NCI-H2171 treated with DMSO at 0.1 percent for 48 hours (cell line): ENCODE measurements around the gene COL18A1.
"Not testable (repeated sequence)": the region's sequence is repeated elsewhere in the genome, so short reads cannot be mapped to it uniquely, and the experiment has no call there.

Experiments
- DNase-seq: peaks from one replicate; lab custom pipeline; 2025; lab: John Stamatoyannopoulos, UW

COL18A1 gene

DNA sequence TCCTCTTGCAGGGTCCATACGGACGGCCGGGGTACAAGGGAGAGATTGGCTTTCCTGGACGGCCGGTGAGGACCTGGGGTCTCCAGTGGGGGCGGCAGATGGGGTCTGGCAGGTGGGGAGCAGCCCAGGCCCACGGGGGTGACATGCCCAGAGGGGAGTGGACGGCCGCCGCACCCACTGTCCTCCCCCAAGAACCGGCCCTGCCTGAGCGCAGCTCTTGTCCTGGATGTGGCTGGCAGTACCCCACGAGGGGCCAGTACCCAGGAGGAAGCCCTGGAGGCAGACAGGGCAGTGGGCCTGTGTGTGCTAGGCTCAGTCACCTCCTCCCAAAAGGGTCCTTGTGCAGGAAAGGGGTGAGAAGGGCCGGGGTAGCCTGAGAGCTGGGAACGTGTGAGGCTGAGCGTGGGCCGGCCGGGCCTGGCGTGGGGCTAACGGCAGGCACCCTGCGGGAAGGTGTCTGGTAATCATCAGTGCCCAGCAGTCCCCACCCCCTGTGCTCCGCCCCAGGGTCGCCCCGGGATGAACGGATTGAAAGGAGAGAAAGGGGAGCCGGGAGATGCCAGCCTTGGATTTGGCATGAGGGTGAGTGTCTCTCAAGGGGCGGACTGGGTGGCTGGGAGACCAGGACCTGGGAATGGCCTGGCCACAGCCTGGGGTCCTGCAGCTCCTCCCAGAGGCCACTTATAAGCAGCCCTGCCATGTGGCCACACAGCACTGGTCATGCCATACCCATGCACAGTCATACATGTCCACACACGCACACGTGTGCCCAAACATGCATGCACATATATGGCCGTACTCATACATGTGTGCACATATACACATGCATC is 90.1 kb downstream of the COL18A1 start:
- DNase-seq = no peak

GRCh38 chr21:45496151-45496967 is 91.4 kb downstream of the COL18A1 start:
- no peak for DNase-seq

DNA sequence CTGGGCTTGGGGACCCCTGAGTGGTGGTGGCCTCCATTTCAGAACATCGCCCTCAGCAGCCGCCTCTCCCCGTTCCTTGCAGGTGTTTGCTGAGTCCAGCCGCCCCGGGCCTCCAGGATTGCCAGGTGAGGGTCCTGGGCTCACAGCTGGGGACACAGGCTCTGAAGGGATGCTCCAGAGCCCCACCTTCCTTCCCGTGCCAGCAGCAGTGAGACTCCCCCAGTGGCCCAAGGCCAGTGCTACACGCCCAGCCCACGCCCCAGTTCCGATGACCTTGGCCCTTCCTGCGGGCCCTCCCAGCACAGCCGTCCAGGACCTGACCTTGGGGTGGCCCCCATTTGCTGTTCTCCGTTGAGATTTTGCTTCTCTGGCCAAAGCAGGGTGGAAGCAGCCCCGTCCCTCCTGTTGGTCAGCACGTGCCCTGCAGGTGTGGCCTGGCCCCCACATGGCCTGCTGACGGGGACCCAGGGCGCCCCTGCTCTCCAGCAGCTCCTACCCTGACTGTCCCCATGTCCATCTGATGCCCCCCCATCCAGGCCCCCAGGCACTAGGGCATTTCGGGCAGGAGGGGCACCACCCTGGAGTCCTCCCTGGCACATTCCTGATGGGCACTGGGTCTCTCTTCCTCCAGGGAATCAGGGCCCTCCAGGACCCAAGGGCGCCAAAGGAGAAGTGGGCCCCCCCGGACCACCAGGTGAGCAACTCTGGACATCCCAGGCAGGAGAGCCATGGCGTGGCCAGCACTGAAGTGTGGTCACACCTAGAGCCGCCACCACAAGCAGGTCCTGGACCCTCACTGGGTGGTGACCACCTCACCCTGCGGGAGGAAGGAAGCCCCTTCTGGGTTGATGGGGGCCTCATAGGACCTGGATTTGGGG is 92.2 kb downstream of the COL18A1 start:
- DNase-seq = no peak

- no peak for DNase-seq
These were observed 93.1 kb downstream of the COL18A1 start for GRCh38 chr21:45497846-45498645.

DNA sequence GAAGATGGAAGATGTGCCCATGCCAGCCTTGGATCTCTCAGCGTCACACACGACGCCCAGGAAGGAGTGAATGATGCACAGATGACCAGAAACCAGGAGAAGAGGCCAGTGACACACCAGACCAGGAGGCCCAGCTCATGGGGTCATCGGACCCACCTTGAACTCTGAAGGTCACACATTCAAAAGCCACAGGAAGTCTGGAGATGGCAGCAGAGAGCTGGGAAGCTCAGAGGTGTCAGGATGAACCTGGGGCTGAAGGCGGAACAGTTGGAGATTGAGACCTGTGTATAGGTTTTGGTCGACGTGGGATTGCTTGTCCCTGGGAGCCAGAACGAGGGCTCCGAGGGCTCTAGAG is 93.7 kb downstream of the COL18A1 start:
- DNase-seq = no peak

DNA sequence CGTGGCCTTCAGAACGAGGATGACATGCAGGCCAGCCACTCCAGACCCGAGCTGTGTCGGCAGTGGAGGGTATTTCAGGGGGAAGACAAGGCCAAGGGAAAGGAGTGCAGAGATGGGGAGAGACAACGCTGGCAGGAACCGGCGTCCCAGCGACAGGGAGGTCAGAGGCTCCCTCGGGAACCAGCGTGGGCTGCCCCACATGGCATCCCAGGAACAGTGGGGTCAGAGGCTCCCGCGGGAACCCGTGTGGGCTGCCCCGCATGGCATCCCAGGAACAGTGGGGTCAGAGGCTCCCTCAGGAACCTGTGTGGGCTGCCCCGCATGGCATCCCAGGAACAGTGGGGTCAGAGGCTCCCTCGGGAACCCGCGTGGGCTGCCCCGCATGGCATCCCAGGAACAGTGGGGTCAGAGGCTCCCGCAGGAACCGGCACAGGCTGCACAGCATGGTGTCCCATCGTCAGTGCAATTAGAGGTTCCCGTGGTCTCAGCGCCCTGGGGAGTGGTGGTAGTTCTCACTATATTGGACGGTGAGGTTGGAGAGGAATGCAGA is 94.3 kb downstream of the COL18A1 start:
- DNase-seq = no peak

GRCh38 chr21:45499970-45500577 is 95.1 kb downstream of the COL18A1 start:
- no peak for DNase-seq

DNA sequence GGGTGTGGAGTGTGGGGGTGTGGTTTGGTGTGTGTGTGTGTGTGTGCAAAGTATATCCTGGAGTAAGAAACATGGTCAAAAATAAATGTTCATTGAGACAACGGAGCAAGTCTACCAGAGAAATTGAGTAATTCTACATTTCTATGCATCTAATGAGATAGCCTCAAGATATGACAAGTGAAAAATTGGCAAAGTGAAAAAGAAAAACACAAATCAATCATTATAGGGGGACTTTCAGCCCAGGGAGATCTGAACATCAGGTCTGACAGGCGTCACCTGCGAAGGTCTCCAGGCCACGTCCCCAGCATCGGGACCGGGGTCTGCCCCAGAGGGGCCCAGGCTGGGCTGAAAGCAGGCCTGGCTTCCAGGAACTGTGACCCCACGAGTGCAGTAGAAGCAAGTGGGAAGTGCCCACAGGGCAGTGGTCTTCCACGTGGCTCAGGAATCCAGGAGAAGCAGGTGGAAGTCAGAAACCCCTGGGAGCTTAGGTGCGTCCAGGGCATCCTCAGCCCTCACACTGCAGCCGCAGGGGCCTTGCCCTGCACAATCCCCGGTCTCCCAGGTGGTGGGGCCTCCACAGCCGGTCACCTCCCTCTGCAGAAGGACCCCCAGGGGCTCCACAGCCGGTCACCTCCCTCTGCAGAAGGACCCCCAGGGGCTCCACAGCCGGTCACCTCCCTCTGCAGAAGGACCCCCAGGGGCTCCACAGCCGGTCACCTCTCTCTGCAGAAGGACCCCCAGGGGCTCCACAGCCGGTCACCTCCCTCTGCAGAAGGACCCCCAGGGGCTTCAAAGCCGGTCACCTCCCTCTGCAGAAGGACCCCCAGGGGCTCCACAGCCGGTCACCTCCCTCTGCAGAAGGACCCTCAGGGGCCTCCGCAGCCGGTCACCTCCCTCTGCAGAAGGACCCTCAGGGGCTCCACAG is 96.4 kb downstream of the COL18A1 start:
- not testable (repeated sequence) for DNase-seq

GRCh38 chr21:45502006-45502345 is 97.0 kb downstream of the COL18A1 start:
- no peak for DNase-seq

- DNase-seq = no peak
These were observed 97.6 kb downstream of the COL18A1 start for GRCh38 chr21:45502600-45502999.

DNA sequence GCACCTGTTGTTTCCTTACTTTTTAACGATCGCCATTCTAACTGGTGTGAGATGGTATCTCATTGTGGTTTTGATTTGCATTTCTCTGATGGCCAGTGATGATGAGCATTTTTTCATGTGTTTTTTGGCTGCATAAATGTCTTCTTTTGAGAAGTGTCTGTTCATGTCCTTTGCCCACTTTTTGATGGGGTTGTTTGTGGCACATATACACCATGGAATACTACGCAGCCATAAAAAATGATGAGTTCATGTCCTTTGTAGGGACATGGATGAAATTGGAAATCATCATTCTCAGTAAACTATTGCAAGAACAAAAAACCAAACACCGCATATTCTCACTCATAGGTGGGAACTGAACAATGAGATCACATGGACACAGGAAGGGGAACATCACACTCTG is 98.3 kb downstream of the COL18A1 start:
- DNase-seq = not testable (repeated sequence)

GRCh38 chr21:45504021-45504515 is 99.1 kb downstream of the COL18A1 start:
- no peak for DNase-seq

GRCh38 chr21:45504516-45505415 is 99.8 kb downstream of the COL18A1 start:
- no peak for DNase-seq

DNA sequence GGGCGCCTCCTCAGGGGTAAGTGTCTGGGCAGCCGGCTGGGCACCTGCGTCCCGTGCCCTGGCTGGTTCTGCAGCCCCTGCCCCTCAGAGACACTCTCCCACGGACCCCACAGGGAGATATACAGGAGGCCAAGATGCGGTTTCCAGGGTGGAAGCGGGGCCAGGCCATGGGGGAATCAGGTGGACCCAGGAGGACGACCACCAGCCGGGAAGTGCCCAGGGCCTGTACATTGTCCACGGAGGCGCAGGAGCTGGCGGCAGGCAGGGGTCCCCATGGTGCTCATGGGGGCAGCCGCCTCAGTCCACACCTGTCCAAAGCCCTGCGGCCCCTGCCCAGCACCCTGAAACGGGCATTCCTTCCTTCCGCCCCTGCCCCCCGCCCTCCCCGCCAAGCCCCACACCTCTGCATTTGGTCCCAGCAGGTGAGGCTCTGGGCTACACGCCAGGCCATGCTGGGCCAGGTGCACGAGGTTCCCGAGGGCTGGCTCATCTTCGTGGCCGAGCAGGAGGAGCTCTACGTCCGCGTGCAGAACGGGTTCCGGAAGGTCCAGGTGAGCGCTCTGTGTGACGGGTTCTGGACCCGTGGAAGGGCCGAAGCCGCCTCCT is 100.6 kb downstream of the COL18A1 start:
- no peak for DNase-seq

DNA sequence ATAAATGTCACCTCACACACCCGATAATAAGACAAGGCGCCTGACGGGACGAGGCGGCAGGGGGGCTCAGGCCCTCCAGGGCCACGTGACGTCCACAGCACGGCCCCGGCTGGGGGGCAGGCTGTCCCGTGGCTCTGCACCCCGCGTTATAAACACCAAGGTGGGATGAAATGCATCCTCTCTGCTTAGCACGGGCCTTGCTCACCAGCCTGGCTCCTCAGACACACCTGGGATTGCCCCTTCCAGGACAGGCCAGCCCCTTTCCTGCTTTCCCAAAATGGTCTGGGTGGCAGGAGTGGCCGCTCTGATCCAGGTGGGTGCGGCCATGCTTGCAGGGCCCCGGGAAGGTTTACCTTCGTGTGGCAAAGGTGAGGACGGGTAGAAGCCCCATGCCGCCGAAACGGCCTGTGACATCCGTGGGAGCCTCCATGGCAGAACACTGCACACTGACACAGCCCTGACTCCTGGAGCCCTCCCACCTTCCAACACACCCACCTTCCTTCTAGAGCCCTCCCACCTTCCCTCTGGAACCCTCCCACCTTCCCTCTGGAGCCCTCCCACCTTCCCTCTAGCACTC is 101.4 kb downstream of the COL18A1 start:
- DNase-seq = no peak

DNA sequence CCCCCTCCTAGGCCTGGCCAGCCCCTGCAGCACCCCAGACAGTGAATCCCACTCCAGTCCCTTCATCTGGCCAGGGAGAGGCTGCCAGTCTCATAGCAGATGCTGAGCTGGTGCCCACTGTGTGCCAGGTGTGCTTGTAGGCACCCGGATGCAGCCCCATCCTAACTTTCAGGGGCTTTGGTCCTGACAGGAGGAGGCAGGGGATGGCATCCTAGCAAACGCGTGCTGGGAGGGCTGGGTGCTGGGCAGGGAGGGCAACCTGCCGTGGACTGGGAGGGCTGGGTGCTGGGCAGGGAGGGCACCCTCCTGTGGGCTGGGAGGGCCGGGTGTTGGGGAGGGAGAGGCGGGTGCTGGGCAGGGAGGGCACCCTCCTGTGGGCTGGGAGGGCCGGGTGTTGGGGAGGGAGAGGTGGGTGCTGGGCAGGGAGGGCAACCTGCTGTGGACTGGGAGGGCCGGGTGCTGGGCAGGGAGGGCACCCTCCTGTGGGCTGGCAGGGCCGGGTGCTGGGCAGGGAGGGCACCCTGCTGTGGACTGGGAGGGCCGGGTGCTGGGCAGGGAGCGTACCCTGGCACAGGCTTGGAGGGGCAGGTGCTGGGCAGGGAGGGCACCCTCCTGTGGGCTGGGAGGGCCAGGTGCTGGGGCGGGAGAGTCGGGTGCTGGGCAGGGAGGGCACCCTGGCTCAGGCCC is 102.0 kb downstream of the COL18A1 start:
- DNase-seq = no peak

- no peak for DNase-seq
These were observed 102.5 kb downstream of the COL18A1 start for GRCh38 chr21:45507523-45507875.
